Transverse colon (tissue), 4 donors: ENCODE data around the gene SNRPA. TPM values are rescaled to one million over a fixed set of nuclear protein-coding genes. Genes with fewer than 3 reads are reported as not detected.

ENCODE experiments used
- DNase-seq: peaks from one replicate; pipeline ENCODE4 v3.0.0-alpha.2; 2019
- H3K27ac ChIP-seq, 4 donors: fragments of 200-600 bp; sonication (generic); 2 replicates each; pipeline ENCODE4 v1.5.1; 2016 to 2018; ENCODE audit warnings: inconsistent platforms in 4 of 4
- H3K27me3 ChIP-seq: fragments of 200-600 bp; sonication (generic); 2 replicates; pipeline ENCODE4 v1.5.1; 2017; ENCODE audit warnings: inconsistent platforms
- H3K36me3 ChIP-seq, 4 donors: fragments of 200-600 bp; sonication (generic); 2 replicates each; pipeline ENCODE4 v1.5.1; 2017 to 2019; ENCODE audit warnings: inconsistent platforms in 4 of 4
- H3K4me1 ChIP-seq, 4 donors: fragments of 200-600 bp; sonication (generic); 2 replicates each; pipeline ENCODE4 v1.5.1; 2017 to 2020; ENCODE audit warnings: inconsistent platforms in 4 of 4
- H3K4me3 ChIP-seq, 4 donors: fragments of 200-600 bp; sonication (generic); 1 replicate in 1 of 4; 2 replicates in 3 of 4; pipeline versions ENCODE4 v1.5.1 to v1.6.1; 2017 to 2019; ENCODE audit warnings: inconsistent platforms in 4 of 4
- H3K9me3 ChIP-seq, 2 donors: fragments of 200-600 bp; sonication (generic); 2 replicates each; pipeline ENCODE4 v1.5.1; 2017 to 2019; ENCODE audit warnings: inconsistent platforms in 2 of 2
- EP300 ChIP-seq: sonication (generic); formaldehyde crosslinking; IDR thresholded peaks from one replicate; pipeline ENCODE4 v1.6.1; 2017; ENCODE audit warnings: antibody characterized with exemption, low read depth
- POLR2A ChIP-seq: fragments of 450-650 bp; IDR thresholded peaks from one replicate; pipeline ENCODE4 v1.6.1; 2016; ENCODE audit warnings: antibody characterized with exemption, mild to moderate bottlenecking, moderate library complexity
- POLR2AphosphoS5 ChIP-seq, 3 donors: sonication (generic); formaldehyde crosslinking; IDR thresholded peaks; one replicate each; pipeline ENCODE4 v1.6.1; 2016; ENCODE audit warnings: antibody characterized with exemption in 3 of 3
- WGBS, 2 donors: methylation state at CpG; one replicate each; pipeline ENCODE4 v1.1.5; 2018; ENCODE audit warnings: low coverage in 1 of 2; 5-methylcytosine and 5-hydroxymethylcytosine counted together
- in situ Hi-C, 4 donors: fragments of 200-750 bp; cut with MboI; loops; one replicate each; pipeline versions ENCODE4 v1.15.0 to v1.15.1; 2017; ENCODE audit warnings: low sequenced_read_pairs in 3 of 4, low pct_ligation_motif_present in 1 of 4, low pct_unique_long_range_greater_than_20kb in 1 of 4
- intact Hi-C: fragments of 100-400 bp; cut with DNase I; formaldehyde crosslinking; loops from one replicate; pipeline ENCODE4 v1.15.1; 2023; ENCODE audit warnings: low total_unique reads
- total RNA-seq, 4 donors: library from RNA; depleted of rRNA; stranded (reverse); fragments of >200 nt; gene quantifications; one replicate each; pipeline ENCODE4 v1.1.0, GENCODE V29; 2016
- TF ChIP-seq, protein P1 (sequence below), 5 experiments: fragments of 200-600 bp in 3 of 5; fragments of 450-650 bp in 2 of 5; sonication (generic) in 3 of 5; IDR thresholded peaks; 1 replicate in 2 of 5; 2 replicates in 3 of 5; pipeline ENCODE4 v1.5.1; 2016 to 2017; ENCODE audit warnings: antibody characterized with exemption in 5 of 5, inconsistent platforms in 3 of 5, mild to moderate bottlenecking in 2 of 5, moderate library complexity in 1 of 5

SNRPA gene
- total RNA-seq, 4 donors from 2014 or later = 45.1 to 85.3 (median 65.6) TPM

DNA sequence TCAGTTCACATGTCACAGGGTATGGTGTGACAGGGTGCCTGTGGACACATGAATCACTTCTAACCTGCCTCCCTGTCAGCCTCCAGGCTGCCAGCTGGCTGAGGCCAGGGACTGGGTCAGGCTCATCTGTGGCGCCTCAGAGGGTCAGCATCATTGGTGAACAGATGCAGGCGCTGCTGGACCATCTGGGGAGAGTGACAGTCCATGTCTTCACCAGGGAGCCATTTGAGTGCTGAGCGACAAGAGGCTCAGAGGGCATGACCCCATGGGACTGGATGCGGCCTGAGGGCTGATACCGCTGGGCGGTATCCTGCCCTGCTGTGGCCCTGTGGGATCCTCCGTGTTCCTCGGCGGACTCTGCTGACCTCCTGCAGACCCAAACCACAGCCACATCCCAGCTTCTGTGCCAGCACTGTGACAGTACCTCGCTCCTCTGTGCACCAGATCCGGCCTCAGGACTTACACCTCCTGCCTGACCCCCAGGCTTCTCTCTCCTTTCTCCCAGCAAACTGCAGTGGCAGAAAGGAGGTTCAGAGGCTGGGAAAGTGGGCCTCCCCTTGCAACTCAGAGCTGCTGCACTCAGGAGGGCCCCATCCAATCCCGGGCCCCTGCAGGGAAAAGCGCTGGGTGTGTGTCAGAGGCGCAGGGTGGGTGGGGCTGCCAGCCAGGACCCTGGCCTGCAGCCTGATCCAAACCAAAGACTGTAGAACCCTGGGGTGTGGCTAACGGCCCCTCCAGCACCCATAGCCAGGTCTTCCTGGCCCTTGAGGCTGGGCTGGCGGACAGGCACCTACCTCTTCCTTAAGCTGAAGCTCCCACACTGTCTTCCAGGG is 10.9 kb upstream of the SNRPA start:
- no peak for TF ChIP-seq EP300
- TF ChIP-seq POLR2AphosphoS5 (IDR thresholded peaks at IDR 0.05) = peak in 1 of 3 donors; percentile 3
- peaks cover 0 to 16% (median 5%) of the 10 kb centered on the region in 4 donors for H3K4me1 ChIP-seq
- 92% methylated on average over 15 of the region's 16 CpGs; no CpG with 5 or more reads in 1 of the 2 donors for WGBS, 2 donors
- no peaks in the 10 kb centered on the region for H3K27me3 ChIP-seq
- H3K36me3 ChIP-seq = peaks cover 0 to 26% (median 7%) of the 10 kb centered on the region in 4 donors
- H3K9me3 ChIP-seq = no peaks in the 10 kb centered on the region
- peak overlapping the region; percentile 24 to 52 (median 42) for H3K27ac ChIP-seq
- no peak overlapping the region for H3K4me3 ChIP-seq
- in situ Hi-C loops = no loop called here
- no peak for DNase-seq
- intact Hi-C loops = loop anchor here (10.0 kb wide), 1 partner anchor 745 kb away; the partner anchor contains the start of gene ZNF546

DNA sequence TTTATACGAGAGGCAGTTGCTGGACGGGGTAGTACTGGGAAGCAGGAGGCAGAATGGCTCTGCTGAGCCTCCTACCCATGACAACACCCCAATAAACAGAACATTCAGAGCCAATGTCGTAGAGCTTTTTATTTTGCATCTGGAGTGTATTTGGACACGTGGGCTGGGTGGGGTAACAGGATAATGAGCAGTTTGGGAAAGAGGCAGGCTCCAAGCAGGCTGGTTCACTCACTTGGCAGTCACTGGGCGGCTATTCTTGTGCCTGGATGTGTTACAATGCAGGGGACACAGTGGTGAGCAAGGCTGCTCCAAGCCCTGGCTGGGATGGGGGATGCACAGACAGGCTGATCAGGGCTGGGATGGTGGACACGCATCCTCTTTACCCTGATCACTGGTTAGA is 10.3 kb upstream of the SNRPA start:
- H3K27ac ChIP-seq = peak overlapping the region; percentile 24 to 52 (median 42)
- TF ChIP-seq POLR2AphosphoS5 (IDR thresholded peaks at IDR 0.05) = peak in 1 of 3 donors; percentile 23
- TF ChIP-seq, protein P1, sequence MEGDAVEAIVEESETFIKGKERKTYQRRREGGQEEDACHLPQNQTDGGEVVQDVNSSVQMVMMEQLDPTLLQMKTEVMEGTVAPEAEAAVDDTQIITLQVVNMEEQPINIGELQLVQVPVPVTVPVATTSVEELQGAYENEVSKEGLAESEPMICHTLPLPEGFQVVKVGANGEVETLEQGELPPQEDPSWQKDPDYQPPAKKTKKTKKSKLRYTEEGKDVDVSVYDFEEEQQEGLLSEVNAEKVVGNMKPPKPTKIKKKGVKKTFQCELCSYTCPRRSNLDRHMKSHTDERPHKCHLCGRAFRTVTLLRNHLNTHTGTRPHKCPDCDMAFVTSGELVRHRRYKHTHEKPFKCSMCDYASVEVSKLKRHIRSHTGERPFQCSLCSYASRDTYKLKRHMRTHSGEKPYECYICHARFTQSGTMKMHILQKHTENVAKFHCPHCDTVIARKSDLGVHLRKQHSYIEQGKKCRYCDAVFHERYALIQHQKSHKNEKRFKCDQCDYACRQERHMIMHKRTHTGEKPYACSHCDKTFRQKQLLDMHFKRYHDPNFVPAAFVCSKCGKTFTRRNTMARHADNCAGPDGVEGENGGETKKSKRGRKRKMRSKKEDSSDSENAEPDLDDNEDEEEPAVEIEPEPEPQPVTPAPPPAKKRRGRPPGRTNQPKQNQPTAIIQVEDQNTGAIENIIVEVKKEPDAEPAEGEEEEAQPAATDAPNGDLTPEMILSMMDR (IDR thresholded peaks at IDR 0.05) = no peak
- in situ Hi-C loops = no loop called here
- no peak overlapping the region for H3K4me3 ChIP-seq
- no peaks in the 10 kb centered on the region for H3K9me3 ChIP-seq
- no peaks in the 10 kb centered on the region for H3K27me3 ChIP-seq
- intact Hi-C loops = loop anchor here (10.0 kb wide), 1 partner anchor 746 kb away; the partner anchor contains the start of gene ZNF546
- H3K36me3 ChIP-seq = peaks cover 0 to 20% (median 5%) of the 10 kb centered on the region in 4 donors
- peaks cover 0 to 10% (median 2%) of the 10 kb centered on the region in 4 donors for H3K4me1 ChIP-seq
- 59% methylated on average over 6 of the region's 6 CpGs; no CpG with 5 or more reads in 1 of the 2 donors for WGBS, 2 donors
- DNase-seq = no peak

DNA sequence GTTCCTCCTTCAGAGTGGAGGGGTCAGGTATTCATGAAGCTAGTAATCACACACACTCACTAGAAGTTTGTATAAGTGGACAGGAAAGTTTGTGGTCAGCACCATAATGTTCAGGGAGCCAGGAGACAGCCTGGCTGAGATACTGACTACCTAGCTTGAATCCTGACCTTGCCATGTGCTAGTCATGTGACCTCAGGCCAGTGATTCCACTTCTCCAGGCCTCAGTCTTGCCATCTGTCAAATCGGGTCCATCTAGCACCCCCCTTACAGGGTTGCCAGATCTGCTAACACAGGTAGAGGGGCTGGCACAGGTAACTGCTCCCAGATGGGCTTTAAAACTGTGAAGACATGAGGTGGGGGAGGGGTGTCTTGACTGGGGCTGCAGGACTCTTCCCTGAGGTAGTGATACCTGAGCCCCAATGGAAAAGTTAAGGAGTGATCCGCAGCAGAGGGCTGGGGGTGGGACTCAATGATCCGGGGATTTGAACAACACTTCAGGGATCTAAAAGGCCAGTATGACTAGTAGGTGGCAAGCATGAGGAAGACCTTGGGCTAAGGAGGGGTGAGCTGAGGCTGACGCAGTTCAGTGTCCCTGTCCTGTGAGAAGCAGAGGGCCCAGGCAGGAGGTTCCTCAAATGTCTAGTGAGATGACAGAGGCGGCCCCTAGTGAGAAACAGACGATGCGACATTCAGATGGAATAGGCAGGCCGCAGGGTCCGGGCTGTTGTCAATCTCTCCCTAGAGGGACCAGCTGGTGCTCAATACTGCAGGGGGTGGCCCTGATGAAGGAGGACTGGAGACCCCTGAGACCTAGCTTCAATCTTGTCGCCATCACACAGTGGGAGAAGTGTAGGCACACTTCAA is 9.2 kb upstream of the SNRPA start:
- Histone ChIP-seq H3K9me3 (no peaks in the 10 kb centered on the region), H3K27me3 (no peaks in the 10 kb centered on the region), H3K4me3 (no peak overlapping the region), H3K27ac (peak overlapping the region in 3 of 4 donors; percentile 24 to 44 (median 42)), H3K36me3 (peaks cover 0 to 19% (median 1%) of the 10 kb centered on the region in 4 donors), H3K4me1 (peaks cover 0 to 2% (median 0%) of the 10 kb centered on the region in 4 donors)
- TF ChIP-seq POLR2AphosphoS5 (IDR thresholded peaks at IDR 0.05) (peak in 1 of 3 donors; percentile 3), POLR2A (no peak)
- no peak for DNase-seq
- WGBS, 2 donors = 88 to 97% methylated on average over 3 to 10 of the region's 10 CpGs
- in situ Hi-C loops = no loop called here
- intact Hi-C loops = loop anchor here (10.0 kb wide), 1 partner anchor 747 kb away; the partner anchor contains the start of gene ZNF546

DNA sequence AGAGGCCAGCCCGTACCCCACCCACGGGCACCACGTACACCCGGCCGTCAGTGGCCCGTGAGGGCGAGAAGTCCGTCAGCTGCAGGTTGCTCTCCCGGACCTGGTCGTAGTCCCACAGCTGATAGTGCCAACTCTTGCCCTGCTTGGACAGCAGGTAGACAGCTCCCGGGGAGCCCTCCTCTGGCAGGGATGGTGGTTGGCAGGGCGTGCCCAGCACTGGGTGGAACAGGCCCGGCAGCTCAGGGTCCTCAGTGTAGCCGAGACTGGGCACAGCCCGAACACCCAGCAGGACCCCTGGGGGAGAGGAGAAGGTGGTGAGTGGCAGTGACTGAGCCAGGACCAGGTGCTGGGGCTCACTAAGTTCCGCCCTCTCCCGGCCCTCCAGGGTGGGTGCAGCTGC is 8.5 kb upstream of the SNRPA start:
- no peak overlapping the region for H3K4me3 ChIP-seq
- in situ Hi-C loops = no loop called here
- peak in 1 of 3 donors; percentile 1 for TF ChIP-seq POLR2AphosphoS5 (IDR thresholded peaks at IDR 0.05)
- TF ChIP-seq EP300 = no peak
- no peak for TF ChIP-seq POLR2A
- H3K36me3 ChIP-seq = peaks cover 0 to 11% (median 0%) of the 10 kb centered on the region in 4 donors
- no peak for DNase-seq
- no peaks in the 10 kb centered on the region for H3K27me3 ChIP-seq
- intact Hi-C loops = loop anchor here (10.0 kb wide), 1 partner anchor 748 kb away; the partner anchor contains the start of gene ZNF546
- no peaks in the 10 kb centered on the region for H3K9me3 ChIP-seq
- H3K4me1 ChIP-seq = no peaks in the 10 kb centered on the region
- 92% methylated on average over 12 of the region's 17 CpGs; no CpG with 5 or more reads in 1 of the 2 donors for WGBS, 2 donors
- H3K27ac ChIP-seq = no peak overlapping the region

DNA sequence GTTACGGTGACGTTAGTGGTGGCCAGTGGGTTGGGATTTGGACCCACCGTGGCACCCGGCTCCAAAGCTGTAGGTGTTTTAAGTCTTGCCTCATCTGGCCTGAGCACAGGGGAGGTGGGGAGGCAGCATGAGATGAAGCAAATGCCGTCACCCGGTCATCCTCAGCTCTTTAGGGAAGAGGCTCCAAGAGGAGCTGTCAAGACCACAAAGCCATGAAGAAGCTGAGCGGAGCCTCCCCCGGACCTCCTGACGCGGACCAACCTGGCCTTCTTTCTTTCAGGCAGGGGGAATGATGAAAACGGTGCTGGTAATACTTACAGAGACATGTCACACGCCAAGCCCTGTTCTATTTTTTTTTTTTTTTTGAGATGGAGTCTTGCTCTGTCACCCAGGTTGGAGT is 8.1 kb upstream of the SNRPA start:
- DNase-seq = no peak
- intact Hi-C loops = loop anchor here (10.0 kb wide), 1 partner anchor 748 kb away; the partner anchor contains the start of gene ZNF546
- Histone ChIP-seq H3K4me1 (no peaks in the 10 kb centered on the region), H3K9me3 (no peaks in the 10 kb centered on the region), H3K27me3 (no peaks in the 10 kb centered on the region), H3K36me3 (peaks cover 0 to 9% (median 0%) of the 10 kb centered on the region in 4 donors), H3K4me3 (no peak overlapping the region), H3K27ac (no peak overlapping the region)
- in situ Hi-C loops = no loop called here
- TF ChIP-seq POLR2A (no peak), POLR2AphosphoS5 (IDR thresholded peaks at IDR 0.05) (no peak), EP300 (no peak)
- TF ChIP-seq, protein P1 (IDR thresholded peaks at IDR 0.05) = no peak
- 93 to 96% methylated on average over 9 to 12 of the region's 12 CpGs for WGBS, 2 donors
